ENCODE results near the gene GDPD5.

- TF ChIP-seq, protein P1, sequence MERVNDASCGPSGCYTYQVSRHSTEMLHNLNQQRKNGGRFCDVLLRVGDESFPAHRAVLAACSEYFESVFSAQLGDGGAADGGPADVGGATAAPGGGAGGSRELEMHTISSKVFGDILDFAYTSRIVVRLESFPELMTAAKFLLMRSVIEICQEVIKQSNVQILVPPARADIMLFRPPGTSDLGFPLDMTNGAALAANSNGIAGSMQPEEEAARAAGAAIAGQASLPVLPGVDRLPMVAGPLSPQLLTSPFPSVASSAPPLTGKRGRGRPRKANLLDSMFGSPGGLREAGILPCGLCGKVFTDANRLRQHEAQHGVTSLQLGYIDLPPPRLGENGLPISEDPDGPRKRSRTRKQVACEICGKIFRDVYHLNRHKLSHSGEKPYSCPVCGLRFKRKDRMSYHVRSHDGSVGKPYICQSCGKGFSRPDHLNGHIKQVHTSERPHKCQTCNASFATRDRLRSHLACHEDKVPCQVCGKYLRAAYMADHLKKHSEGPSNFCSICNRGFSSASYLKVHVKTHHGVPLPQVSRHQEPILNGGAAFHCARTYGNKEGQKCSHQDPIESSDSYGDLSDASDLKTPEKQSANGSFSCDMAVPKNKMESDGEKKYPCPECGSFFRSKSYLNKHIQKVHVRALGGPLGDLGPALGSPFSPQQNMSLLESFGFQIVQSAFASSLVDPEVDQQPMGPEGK (CRISPR knock-in tag; IDR thresholded peaks at IDR 0.05; ENCODE audit: borderline replicate concordance), result no peak
- TF ChIP-seq, protein P2, sequence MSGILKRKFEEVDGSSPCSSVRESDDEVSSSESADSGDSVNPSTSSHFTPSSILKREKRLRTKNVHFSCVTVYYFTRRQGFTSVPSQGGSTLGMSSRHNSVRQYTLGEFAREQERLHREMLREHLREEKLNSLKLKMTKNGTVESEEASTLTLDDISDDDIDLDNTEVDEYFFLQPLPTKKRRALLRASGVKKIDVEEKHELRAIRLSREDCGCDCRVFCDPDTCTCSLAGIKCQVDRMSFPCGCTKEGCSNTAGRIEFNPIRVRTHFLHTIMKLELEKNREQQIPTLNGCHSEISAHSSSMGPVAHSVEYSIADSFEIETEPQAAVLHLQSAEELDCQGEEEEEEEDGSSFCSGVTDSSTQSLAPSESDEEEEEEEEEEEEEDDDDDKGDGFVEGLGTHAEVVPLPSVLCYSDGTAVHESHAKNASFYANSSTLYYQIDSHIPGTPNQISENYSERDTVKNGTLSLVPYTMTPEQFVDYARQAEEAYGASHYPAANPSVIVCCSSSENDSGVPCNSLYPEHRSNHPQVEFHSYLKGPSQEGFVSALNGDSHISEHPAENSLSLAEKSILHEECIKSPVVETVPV (CRISPR knock-in tag; IDR thresholded peaks at IDR 0.05), result no peak
- TF ChIP-seq CREB5 (CRISPR knock-in tag; IDR thresholded peaks at IDR 0.05; ENCODE audit: low read depth) (no peak), RARB (CRISPR knock-in tag; IDR thresholded peaks at IDR 0.05) (no peak), ZFP30 (CRISPR knock-in tag; IDR thresholded peaks at IDR 0.05) (no peak), ISL1 (CRISPR knock-in tag; IDR thresholded peaks at IDR 0.05) (no peak), OSR1 (CRISPR knock-in tag; IDR thresholded peaks at IDR 0.05) (no peak)
Observed at GRCh38 chr11:75531325-75531724, 5.6 kb upstream of the GDPD5 start.
